Loucy (cell line): ENCODE data around the gene MLXIPL.

ENCODE experiments used
- EZH2phosphoT487 ChIP-seq: fragments of 200-600 bp; IDR thresholded peaks from 2 replicates; pipeline ENCODE4 v1.6.1; 2018; ENCODE audit warnings: antibody characterized with exemption, mild to moderate bottlenecking, moderate library complexity, borderline replicate concordance
- TF ChIP-seq, protein P1 (sequence below): fragments of 200-600 bp; sonication (generic); conservative IDR thresholded peaks from 2 replicates; pipeline ENCODE4 v1.5.1; 2014; ENCODE audit warnings: mild to moderate bottlenecking, antibody characterized with exemption, low read length

- TF ChIP-seq, protein P1, sequence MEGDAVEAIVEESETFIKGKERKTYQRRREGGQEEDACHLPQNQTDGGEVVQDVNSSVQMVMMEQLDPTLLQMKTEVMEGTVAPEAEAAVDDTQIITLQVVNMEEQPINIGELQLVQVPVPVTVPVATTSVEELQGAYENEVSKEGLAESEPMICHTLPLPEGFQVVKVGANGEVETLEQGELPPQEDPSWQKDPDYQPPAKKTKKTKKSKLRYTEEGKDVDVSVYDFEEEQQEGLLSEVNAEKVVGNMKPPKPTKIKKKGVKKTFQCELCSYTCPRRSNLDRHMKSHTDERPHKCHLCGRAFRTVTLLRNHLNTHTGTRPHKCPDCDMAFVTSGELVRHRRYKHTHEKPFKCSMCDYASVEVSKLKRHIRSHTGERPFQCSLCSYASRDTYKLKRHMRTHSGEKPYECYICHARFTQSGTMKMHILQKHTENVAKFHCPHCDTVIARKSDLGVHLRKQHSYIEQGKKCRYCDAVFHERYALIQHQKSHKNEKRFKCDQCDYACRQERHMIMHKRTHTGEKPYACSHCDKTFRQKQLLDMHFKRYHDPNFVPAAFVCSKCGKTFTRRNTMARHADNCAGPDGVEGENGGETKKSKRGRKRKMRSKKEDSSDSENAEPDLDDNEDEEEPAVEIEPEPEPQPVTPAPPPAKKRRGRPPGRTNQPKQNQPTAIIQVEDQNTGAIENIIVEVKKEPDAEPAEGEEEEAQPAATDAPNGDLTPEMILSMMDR: no peak
- no peak for TF ChIP-seq EZH2phosphoT487
These were observed 76.5 kb downstream of the MLXIPL start for GRCh38 chr7:73547841-73548240.
